HG02970 (cell line): ENCODE results near the gene GSX1.

Experiments
- ATAC-seq: cut with Tn5 transposase; IDR thresholded peaks from one replicate; pipeline ENCODE4 v1.9.1; 2021; ENCODE audit warnings: mild to moderate bottlenecking, moderate library complexity, moderate number of reproducible peaks; ENCODE audit not compliant: unreplicated experiment, low FRiP score

Gene GSX1

GRCh38 chr13:27826379-27827353, 34.4 kb downstream of the GSX1 start:
- no peak for ATAC-seq

GRCh38 chr13:27827646-27828045, 35.4 kb downstream of the GSX1 start:
- no peak for ATAC-seq

GRCh38 chr13:27830010-27830409, 37.7 kb downstream of the GSX1 start:
- no peak for ATAC-seq

GRCh38 chr13:27833206-27833605, 40.9 kb downstream of the GSX1 start:
- no peak for ATAC-seq

GRCh38 chr13:27834095-27834494, 41.8 kb downstream of the GSX1 start:
- no peak for ATAC-seq

- ATAC-seq: no peak
Observed at GRCh38 chr13:27835799-27836198, 43.5 kb downstream of the GSX1 start.

- no peak for ATAC-seq
Observed at GRCh38 chr13:27839809-27840467, 47.7 kb downstream of the GSX1 start.

- no peak for ATAC-seq
Observed at GRCh38 chr13:27842571-27842970, 50.3 kb downstream of the GSX1 start.
